SJCRH30 (cell line): Measurements from ENCODE around the gene PPA1. TPM values are rescaled to one million over a fixed set of nuclear protein-coding genes. Genes with fewer than 3 reads are reported as not detected.
A peak's percentile ranks its signal among the peaks of the same experiment; 100 is the strongest.
"Not testable (repeated sequence)": the region's sequence is repeated elsewhere in the genome, so short reads cannot be mapped to it uniquely, and the experiment has no call there.

ENCODE experiments used
- DNase-seq, 2 experiments: peaks; one replicate each; pipeline ENCODE4 v3.0.0-alpha.2; 2015 to 2020
- H3K27ac ChIP-seq: fragments of 250-450 bp; sonication (Bioruptor Pico); 2 replicates; pipeline ENCODE4 v1.5.1; 2020; ENCODE audit warnings: mild to moderate bottlenecking, moderate library complexity
- H3K27me3 ChIP-seq: fragments of 250-450 bp; sonication (Bioruptor Pico); 2 replicates; pipeline ENCODE4 v1.5.1; 2020; ENCODE audit warnings: mild to moderate bottlenecking, moderate library complexity
- H3K36me3 ChIP-seq: fragments of 250-450 bp; sonication (Bioruptor Pico); 2 replicates; pipeline ENCODE4 v1.5.1; 2020; ENCODE audit warnings: mild to moderate bottlenecking, moderate library complexity
- H3K4me1 ChIP-seq: fragments of 250-450 bp; sonication (Bioruptor Pico); 2 replicates; pipeline ENCODE4 v1.5.1; 2020; ENCODE audit warnings: mild to moderate bottlenecking, moderate library complexity
- H3K4me3 ChIP-seq: fragments of 250-450 bp; sonication (Bioruptor Pico); 2 replicates; pipeline ENCODE4 v1.5.1; 2020; ENCODE audit warnings: mild to moderate bottlenecking, moderate library complexity
- H3K9me3 ChIP-seq: fragments of 250-450 bp; sonication (Bioruptor Pico); replicated peaks from 2 replicates; pipeline ENCODE4 v1.5.1; 2020; ENCODE audit warnings: mild to moderate bottlenecking, moderate library complexity
- total RNA-seq: library from RNA; depleted of rRNA; stranded (reverse); fragments of >200 nt; shearing (Covaris generic); gene quantifications from 2 replicates; pipeline ENCODE4 v1.2.3, GENCODE V29; 2014

Gene PPA1
- total RNA-seq, 1 experiment from 2014 or later, result 125 TPM

- no peak overlapping the region for H3K4me3 ChIP-seq
- no peak for DNase-seq
- no peaks in the 10 kb centered on the region for H3K4me1 ChIP-seq
Measured at GRCh38 chr10:70183304-70183703, 49.9 kb downstream of the PPA1 start.

GRCh38 chr10:70179209-70179608, 54.0 kb downstream of the PPA1 start:
- H3K27me3 ChIP-seq, H3K36me3 ChIP-seq, H3K27ac ChIP-seq, H3K4me3 ChIP-seq, H3K9me3 ChIP-seq, DNase-seq, H3K4me1 ChIP-seq: not testable (repeated sequence)

More at GRCh38 chr10:70183304-70183703, 49.9 kb downstream of the PPA1 start:
- Histone ChIP-seq H3K36me3 (no peaks in the 10 kb centered on the region), H3K27ac (no peak overlapping the region), H3K9me3 (no peaks in the 10 kb centered on the region), H3K27me3 (no peaks in the 10 kb centered on the region)

DNA sequence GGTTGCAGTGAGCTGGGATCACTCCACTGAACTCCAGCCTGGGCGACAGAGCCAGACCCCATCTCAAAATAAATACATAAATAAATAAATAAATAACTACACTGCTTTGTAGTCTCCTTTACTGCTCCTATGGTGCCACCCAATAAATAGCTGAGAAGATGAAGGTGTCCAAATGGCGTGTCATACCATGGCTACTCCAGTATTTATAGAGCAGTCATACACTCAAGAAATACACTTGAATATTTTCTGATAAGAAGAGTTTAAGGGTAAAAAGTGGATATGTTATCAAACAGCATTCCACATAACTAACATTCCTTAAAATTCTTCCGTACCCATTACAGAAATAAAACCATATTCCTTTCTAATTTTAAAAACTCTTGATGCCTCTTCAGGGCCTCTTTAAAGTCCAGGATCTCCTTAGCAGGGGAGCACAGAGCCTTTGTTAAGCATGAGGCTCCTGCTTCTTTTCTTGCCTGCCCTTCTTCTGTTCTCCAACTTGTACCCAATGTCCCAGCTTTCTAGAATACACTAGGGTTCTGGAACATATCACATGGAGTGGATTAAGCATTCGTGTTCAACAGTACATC, 55.0 kb downstream of the PPA1 start:
- H3K36me3 ChIP-seq, result no peaks in the 10 kb centered on the region
- no peaks in the 10 kb centered on the region for H3K9me3 ChIP-seq
- DNase-seq, result no peak
- no peak overlapping the region for H3K27ac ChIP-seq
- H3K4me1 ChIP-seq, result no peaks in the 10 kb centered on the region
- H3K27me3 ChIP-seq, result no peaks in the 10 kb centered on the region
- H3K4me3 ChIP-seq, result no peak overlapping the region

DNA sequence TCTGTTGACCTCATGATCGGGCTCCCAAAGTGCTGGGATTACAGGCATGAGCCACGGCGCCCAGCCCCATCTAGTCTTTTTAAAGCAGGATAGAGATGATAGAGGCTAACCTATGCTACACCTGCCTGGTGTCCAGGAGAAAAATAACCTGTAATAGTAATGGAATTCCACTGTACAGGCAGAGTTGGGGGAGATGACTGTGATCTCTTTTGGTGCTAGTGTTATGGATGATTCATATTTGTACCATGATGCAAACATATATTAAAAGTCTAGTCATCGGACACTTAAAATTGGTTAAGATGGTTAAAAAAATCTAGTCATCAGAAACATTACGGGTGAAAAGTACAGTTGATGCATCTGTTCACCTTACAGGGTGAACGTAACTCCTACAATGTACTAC, 56.8 kb downstream of the PPA1 start:
- Histone ChIP-seq H3K36me3 (no peaks in the 10 kb centered on the region), H3K27me3 (no peaks in the 10 kb centered on the region), H3K4me1 (no peaks in the 10 kb centered on the region), H3K27ac (no peak overlapping the region), H3K9me3 (no peaks in the 10 kb centered on the region), H3K4me3 (no peak overlapping the region)
- no peak for DNase-seq

DNA sequence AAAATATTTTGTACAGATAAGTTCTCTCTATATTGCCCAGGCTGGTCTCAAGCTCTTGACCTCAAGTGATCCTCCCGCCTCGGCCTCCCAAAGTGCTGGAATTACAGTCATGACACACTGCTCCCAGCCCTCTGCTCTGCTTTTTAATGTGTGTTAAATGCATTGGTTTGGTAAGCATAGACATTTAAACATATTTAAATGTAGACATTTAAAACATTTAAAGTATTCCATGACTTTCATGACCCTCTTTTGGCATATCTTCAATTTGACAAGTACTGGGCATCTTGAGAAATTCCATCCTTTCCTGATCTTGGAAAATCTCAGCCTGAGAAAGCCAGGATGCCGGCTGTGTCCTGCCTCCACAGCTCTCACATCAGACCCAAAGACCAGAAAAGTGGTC, 57.7 kb downstream of the PPA1 start:
- DNase-seq, result no peak
- Histone ChIP-seq H3K4me3 (no peak overlapping the region), H3K36me3 (no peaks in the 10 kb centered on the region), H3K4me1 (no peaks in the 10 kb centered on the region), H3K27me3 (no peaks in the 10 kb centered on the region), H3K27ac (no peak overlapping the region), H3K9me3 (no peaks in the 10 kb centered on the region)

- Histone ChIP-seq H3K4me3 (no peak overlapping the region), H3K9me3 (no peaks in the 10 kb centered on the region), H3K27me3 (no peaks in the 10 kb centered on the region), H3K36me3 (no peaks in the 10 kb centered on the region), H3K27ac (no peak overlapping the region), H3K4me1 (no peaks in the 10 kb centered on the region)
- no peak for DNase-seq
Measured at GRCh38 chr10:70174058-70174741, 59.0 kb downstream of the PPA1 start.

- peak overlapping the region; percentile 83 for H3K27ac ChIP-seq
- H3K4me1 ChIP-seq, result peaks cover 2% of the 10 kb centered on the region; the same call in 1 of the 2 replicates
- H3K9me3 ChIP-seq, result no peaks in the 10 kb centered on the region
- H3K36me3 ChIP-seq, result peaks cover 15% of the 10 kb centered on the region
- peak in 1 of 2 experiments; percentile 37 for DNase-seq
- H3K4me3 ChIP-seq, result peak overlapping the region; percentile 87
- H3K27me3 ChIP-seq, result no peaks in the 10 kb centered on the region
Measured at GRCh38 chr10:70169649-70170364, 63.4 kb downstream of the PPA1 start.

DNA sequence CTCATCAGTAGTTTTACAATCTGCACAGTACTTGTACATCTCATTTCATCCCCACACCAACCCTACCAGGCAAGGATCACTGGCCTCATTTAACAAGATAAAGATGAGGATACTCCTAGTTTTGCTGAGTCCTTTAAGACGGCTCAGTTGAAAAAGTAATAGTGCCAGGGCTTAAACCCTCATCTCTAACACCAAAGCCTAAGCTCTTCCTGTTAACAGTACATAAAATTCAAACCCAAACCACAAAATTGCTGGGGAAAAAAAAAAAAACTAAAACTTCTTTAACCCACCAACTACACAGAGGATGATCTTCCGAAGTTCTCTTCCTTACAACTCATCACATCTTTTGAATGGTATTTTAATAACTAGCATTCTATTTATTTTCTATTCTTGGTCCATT, 64.2 kb downstream of the PPA1 start:
- Histone ChIP-seq H3K27me3 (no peaks in the 10 kb centered on the region), H3K9me3 (no peaks in the 10 kb centered on the region), H3K4me1 (peaks cover 2% of the 10 kb centered on the region; the same call in 1 of the 2 replicates), H3K27ac (peak overlapping the region; percentile 83), H3K36me3 (peaks cover 15% of the 10 kb centered on the region), H3K4me3 (peak overlapping the region; percentile 87)
- no peak for DNase-seq

- Histone ChIP-seq H3K36me3 (peaks cover 15% of the 10 kb centered on the region), H3K9me3 (no peaks in the 10 kb centered on the region), H3K27me3 (no peaks in the 10 kb centered on the region), H3K4me1 (peaks cover 2% of the 10 kb centered on the region; the same call in 1 of the 2 replicates), H3K4me3 (no peak overlapping the region), H3K27ac (no peak overlapping the region)
- DNase-seq, result peak in 1 of 2 experiments; percentile 24
Measured at GRCh38 chr10:70167246-70167645, 66.0 kb downstream of the PPA1 start.

- H3K36me3 ChIP-seq, result peaks cover 16% of the 10 kb centered on the region
- no peak overlapping the region for H3K27ac ChIP-seq
- H3K9me3 ChIP-seq, result no peaks in the 10 kb centered on the region
- no peak for DNase-seq
- H3K27me3 ChIP-seq, result no peaks in the 10 kb centered on the region
- peaks cover 2% of the 10 kb centered on the region; the same call in 1 of the 2 replicates for H3K4me1 ChIP-seq
- H3K4me3 ChIP-seq, result no peak overlapping the region
Measured at GRCh38 chr10:70166394-70166793, 66.8 kb downstream of the PPA1 start.

DNA sequence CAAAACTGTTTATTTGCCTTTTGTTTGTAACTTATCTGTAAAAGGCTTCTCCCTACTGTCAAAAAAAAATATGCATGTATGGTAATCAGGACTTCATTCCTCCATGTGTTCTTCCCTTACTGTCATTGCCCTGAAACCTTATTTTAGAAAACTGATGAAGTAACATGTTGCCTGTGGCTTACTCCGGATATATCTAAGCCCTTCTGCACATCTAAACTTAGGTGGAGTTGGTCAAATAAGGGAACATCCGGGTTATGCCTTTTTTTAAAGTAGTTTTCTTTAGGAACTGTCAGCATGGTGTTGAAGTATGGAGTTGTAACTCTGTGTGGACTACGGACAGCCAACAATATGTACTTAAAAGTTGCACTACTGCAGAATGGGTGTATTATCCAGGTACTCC, 69.1 kb downstream of the PPA1 start:
- H3K4me1 ChIP-seq, result peaks cover 2% of the 10 kb centered on the region; the same call in 1 of the 2 replicates
- no peak for DNase-seq
- H3K4me3 ChIP-seq, result no peak overlapping the region
- H3K27ac ChIP-seq, result no peak overlapping the region
- H3K27me3 ChIP-seq, result no peaks in the 10 kb centered on the region
- no peaks in the 10 kb centered on the region for H3K9me3 ChIP-seq
- H3K36me3 ChIP-seq, result peaks cover 23% of the 10 kb centered on the region

GRCh38 chr10:70163448-70163847, 69.8 kb downstream of the PPA1 start:
- Histone ChIP-seq H3K4me1 (peaks cover 2% of the 10 kb centered on the region; the same call in 1 of the 2 replicates), H3K27me3 (no peaks in the 10 kb centered on the region), H3K4me3 (no peak overlapping the region), H3K27ac (no peak overlapping the region), H3K36me3 (peaks cover 26% of the 10 kb centered on the region), H3K9me3 (no peaks in the 10 kb centered on the region)
- DNase-seq, result no peak

DNA sequence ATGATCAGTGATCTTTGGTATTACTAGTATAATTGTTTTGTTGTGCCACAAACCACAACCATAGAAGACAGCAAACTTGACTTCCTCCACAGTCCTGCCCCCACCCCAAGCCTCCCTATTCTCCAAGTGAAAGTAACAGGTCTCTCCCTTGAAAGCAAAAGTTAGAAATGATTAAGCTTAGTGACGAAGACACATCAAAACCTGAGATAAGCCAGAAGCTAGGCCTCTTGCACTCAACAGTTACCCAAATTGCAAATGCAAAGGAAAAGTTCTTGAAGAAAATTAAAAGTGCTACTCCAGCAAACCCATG, 70.4 kb downstream of the PPA1 start:
- H3K4me1 ChIP-seq, result peaks cover under 1% of the 10 kb centered on the region; the same call in 1 of the 2 replicates
- H3K36me3 ChIP-seq, result peaks cover 31% of the 10 kb centered on the region
- H3K27me3 ChIP-seq, result no peaks in the 10 kb centered on the region
- no peak for DNase-seq
- H3K9me3 ChIP-seq, result no peaks in the 10 kb centered on the region
- no peak overlapping the region for H3K4me3 ChIP-seq
- no peak overlapping the region for H3K27ac ChIP-seq

DNA sequence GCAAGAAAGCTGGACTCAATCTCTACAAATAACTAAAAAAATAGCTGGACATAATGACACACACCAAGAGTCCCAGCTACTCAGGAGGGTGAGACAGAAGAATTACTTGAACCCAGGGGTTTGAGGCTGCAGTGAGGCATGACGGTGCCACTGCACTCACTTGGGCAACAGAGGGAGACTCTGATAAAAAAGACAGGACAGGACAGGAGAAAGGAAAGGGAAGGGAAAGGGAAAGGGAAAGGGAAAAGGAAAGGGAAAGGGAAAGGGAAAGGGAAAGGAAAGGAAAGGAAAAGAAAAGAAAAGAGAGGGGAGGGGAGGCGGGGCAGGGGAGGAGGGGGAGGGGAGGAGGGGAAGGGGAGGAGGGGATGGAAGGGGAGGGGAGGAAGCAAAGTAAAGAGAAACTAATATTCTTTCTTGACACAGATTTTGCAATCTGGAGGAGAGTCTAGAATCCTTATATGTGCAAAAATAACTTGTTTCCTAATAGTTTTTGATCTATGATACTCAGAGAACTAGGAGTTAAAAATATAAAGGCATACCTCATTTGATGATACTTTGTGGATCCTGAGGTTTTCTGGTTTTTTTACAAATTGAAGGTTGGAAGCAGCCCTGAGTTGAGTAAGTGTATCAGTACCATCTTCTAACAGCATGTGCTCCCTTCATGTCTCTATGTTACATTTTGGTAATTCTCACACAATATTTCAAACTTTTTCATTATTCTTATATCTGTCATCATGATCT, 70.9 kb downstream of the PPA1 start:
- H3K36me3 ChIP-seq, result peaks cover 33% of the 10 kb centered on the region
- DNase-seq, result no peak

GRCh38 chr10:70160798-70161197, 72.4 kb downstream of the PPA1 start:
- Histone ChIP-seq H3K27me3 (no peaks in the 10 kb centered on the region), H3K9me3 (no peaks in the 10 kb centered on the region), H3K36me3 (peaks cover 36% of the 10 kb centered on the region), H3K4me3 (no peak overlapping the region), H3K27ac (no peak overlapping the region), H3K4me1 (no peaks in the 10 kb centered on the region)
- DNase-seq, result no peak

More for the DNA sequence above, 70.9 kb downstream of the PPA1 start:
- Histone ChIP-seq H3K27ac (no peak overlapping the region), H3K9me3 (no peaks in the 10 kb centered on the region), H3K27me3 (no peaks in the 10 kb centered on the region), H3K4me3 (no peak overlapping the region), H3K4me1 (no peaks in the 10 kb centered on the region)
